ENCODE measurements around the gene AFAP1.

The AFAP1 gene

DNA sequence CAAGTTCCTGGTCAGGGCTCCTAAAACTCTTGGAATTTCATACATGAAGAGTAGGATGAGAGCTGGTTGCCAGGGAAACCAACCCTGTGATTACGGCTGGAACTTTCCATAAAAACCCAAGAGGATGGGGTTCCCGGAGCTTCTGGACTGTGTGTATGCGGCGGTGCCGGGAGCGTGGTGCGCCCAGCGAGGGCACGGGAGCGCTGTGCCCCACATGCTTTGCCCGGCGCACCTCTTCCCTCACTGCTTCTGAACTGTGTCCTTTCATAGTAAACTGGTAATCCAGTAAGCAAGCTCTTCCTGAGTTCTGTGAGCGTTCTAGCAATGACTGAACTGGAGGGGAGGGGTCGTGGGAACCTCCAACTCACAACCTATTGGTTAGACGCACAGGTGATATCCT, 152.6 kb downstream of the AFAP1 start:
- no peak overlapping the region for H3K9ac ChIP-seq
- TF ChIP-seq, protein P1, sequence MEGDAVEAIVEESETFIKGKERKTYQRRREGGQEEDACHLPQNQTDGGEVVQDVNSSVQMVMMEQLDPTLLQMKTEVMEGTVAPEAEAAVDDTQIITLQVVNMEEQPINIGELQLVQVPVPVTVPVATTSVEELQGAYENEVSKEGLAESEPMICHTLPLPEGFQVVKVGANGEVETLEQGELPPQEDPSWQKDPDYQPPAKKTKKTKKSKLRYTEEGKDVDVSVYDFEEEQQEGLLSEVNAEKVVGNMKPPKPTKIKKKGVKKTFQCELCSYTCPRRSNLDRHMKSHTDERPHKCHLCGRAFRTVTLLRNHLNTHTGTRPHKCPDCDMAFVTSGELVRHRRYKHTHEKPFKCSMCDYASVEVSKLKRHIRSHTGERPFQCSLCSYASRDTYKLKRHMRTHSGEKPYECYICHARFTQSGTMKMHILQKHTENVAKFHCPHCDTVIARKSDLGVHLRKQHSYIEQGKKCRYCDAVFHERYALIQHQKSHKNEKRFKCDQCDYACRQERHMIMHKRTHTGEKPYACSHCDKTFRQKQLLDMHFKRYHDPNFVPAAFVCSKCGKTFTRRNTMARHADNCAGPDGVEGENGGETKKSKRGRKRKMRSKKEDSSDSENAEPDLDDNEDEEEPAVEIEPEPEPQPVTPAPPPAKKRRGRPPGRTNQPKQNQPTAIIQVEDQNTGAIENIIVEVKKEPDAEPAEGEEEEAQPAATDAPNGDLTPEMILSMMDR (conservative IDR thresholded peaks at IDR 0.05; ENCODE audit: low read depth, low read length): no peak
- no peak overlapping the region for H3K4me2 ChIP-seq
- no peaks in the 10 kb centered on the region for H3K27me3 ChIP-seq (ENCODE audit: insufficient read depth, low read depth)
- H3K4me3 ChIP-seq (IDR thresholded peaks at IDR 0.05; ENCODE audit: insufficient read depth, low read depth, low read length): no peak overlapping the region
- no peaks in the 10 kb centered on the region for H3K79me2 ChIP-seq (ENCODE audit: insufficient read depth, low read depth)
- H3K36me3 ChIP-seq (ENCODE audit: insufficient read depth): no peaks in the 10 kb centered on the region
- no peaks in the 10 kb centered on the region for H3K4me1 ChIP-seq (ENCODE audit: low read depth, poor library complexity, severe bottlenecking)
- no peaks in the 10 kb centered on the region for H4K20me1 ChIP-seq (ENCODE audit: insufficient read depth)
- H3K27ac ChIP-seq: no peak overlapping the region
- H2AFZ ChIP-seq (ENCODE audit: low read depth): no peak overlapping the region

DNA sequence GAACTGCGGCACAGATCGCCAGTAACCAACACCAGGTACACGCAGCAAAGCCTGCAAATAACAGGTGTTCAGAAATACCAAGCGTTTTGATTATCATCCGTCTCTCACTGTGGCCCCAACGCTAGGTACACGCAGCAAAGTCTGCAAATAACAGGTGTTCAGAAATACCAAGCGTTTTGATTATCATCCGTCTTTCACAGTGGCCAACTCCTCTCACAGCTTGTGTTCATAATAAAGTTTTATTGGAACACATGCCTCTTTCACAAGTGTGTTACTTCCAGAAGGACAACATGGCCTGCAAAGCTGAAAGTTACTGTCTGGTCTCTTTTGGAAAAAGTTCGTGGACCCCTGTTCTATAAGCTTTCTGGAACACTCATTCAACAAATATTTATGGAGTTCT, 153.1 kb downstream of the AFAP1 start:
- Histone ChIP-seq H3K4me3 (IDR thresholded peaks at IDR 0.05; ENCODE audit: insufficient read depth, low read depth, low read length) (no peak overlapping the region), H3K36me3 (ENCODE audit: insufficient read depth) (no peaks in the 10 kb centered on the region), H3K4me2 (no peak overlapping the region), H3K4me1 (ENCODE audit: low read depth, poor library complexity, severe bottlenecking) (no peaks in the 10 kb centered on the region), H3K27ac (no peak overlapping the region), H2AFZ (ENCODE audit: low read depth) (no peak overlapping the region), H3K27me3 (ENCODE audit: insufficient read depth, low read depth) (no peaks in the 10 kb centered on the region), H4K20me1 (ENCODE audit: insufficient read depth) (no peaks in the 10 kb centered on the region), H3K9ac (no peak overlapping the region), H3K79me2 (ENCODE audit: insufficient read depth, low read depth) (no peaks in the 10 kb centered on the region)
- TF ChIP-seq, protein P1 (conservative IDR thresholded peaks at IDR 0.05; ENCODE audit: low read depth, low read length): no peak

DNA sequence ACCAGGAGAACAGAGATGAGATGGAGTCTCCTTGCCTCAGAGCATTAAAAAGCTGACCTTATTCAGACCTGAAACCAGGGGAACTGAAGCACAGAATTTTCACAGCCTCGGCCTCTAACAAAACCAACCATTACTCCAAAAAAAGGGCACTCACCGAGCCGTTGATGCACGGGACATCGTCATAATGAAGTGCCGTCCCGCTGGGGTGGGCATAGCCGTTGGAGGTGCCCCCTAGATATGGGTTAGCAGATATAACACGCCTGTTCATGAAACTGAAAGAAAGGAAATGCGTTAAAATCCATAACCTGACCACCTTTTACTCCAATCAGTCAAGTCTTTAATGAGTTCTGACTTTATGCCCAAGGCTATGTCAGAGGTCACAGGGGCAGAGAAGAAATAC, 153.6 kb downstream of the AFAP1 start:
- no peak overlapping the region for H2AFZ ChIP-seq (ENCODE audit: low read depth)
- no peaks in the 10 kb centered on the region for H3K4me1 ChIP-seq (ENCODE audit: low read depth, poor library complexity, severe bottlenecking)
- H3K4me2 ChIP-seq: no peak overlapping the region
- no peaks in the 10 kb centered on the region for H3K36me3 ChIP-seq (ENCODE audit: insufficient read depth)
- H3K4me3 ChIP-seq (IDR thresholded peaks at IDR 0.05; ENCODE audit: insufficient read depth, low read depth, low read length): no peak overlapping the region
- no peak overlapping the region for H3K27ac ChIP-seq
- TF ChIP-seq, protein P1 (conservative IDR thresholded peaks at IDR 0.05; ENCODE audit: low read depth, low read length): no peak
- no peak overlapping the region for H3K9ac ChIP-seq
- H3K79me2 ChIP-seq (ENCODE audit: insufficient read depth, low read depth): no peaks in the 10 kb centered on the region
- H4K20me1 ChIP-seq (ENCODE audit: insufficient read depth): no peaks in the 10 kb centered on the region
- H3K27me3 ChIP-seq (ENCODE audit: insufficient read depth, low read depth): no peaks in the 10 kb centered on the region

DNA sequence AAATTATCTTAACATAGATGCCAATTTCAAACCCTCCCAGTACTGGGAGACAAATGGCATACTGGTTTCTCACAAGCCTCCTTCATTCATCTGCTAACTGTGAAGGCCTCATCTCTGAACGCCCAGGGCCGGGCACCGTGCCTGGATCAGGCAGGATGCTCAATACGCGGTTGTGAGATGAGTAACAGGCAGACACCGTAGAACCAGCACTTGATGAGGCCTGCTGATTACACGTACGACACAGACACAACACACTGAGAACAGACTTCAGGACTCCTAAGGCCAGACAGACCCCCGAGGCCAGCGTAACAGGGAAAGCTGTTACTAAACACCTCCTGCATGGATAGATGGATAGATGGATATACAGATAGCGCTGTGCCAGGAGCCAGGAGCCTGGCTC, 154.6 kb downstream of the AFAP1 start:
- Histone ChIP-seq H3K4me1 (ENCODE audit: low read depth, poor library complexity, severe bottlenecking) (no peaks in the 10 kb centered on the region), H3K4me2 (no peak overlapping the region), H3K27me3 (ENCODE audit: insufficient read depth, low read depth) (no peaks in the 10 kb centered on the region)

More for the DNA sequence above, 154.6 kb downstream of the AFAP1 start:
- no peaks in the 10 kb centered on the region for H3K36me3 ChIP-seq (ENCODE audit: insufficient read depth)
- no peaks in the 10 kb centered on the region for H3K79me2 ChIP-seq (ENCODE audit: insufficient read depth, low read depth)
- no peaks in the 10 kb centered on the region for H4K20me1 ChIP-seq (ENCODE audit: insufficient read depth)
- no peak overlapping the region for H2AFZ ChIP-seq (ENCODE audit: low read depth)
- TF ChIP-seq, protein P1 (conservative IDR thresholded peaks at IDR 0.05; ENCODE audit: low read depth, low read length): no peak
- no peak overlapping the region for H3K9ac ChIP-seq
- no peak overlapping the region for H3K27ac ChIP-seq
- H3K4me3 ChIP-seq (IDR thresholded peaks at IDR 0.05; ENCODE audit: insufficient read depth, low read depth, low read length): no peak overlapping the region
